Stimulated activated CD4-positive, alpha-beta T cell treated with anti-CD3 and anti-CD28 coated beads, TNF-alpha, amount 100 ng/mL, for 4 hours (primary cell): ENCODE measurements around the gene FCER1G.

ENCODE experiments used
- DNase-seq, 3 experiments: peaks; one replicate each; pipeline ENCODE4 v3.0.0-alpha.2; 2020; ENCODE audit warnings: low read depth in 3 of 3

The FCER1G gene

DNA sequence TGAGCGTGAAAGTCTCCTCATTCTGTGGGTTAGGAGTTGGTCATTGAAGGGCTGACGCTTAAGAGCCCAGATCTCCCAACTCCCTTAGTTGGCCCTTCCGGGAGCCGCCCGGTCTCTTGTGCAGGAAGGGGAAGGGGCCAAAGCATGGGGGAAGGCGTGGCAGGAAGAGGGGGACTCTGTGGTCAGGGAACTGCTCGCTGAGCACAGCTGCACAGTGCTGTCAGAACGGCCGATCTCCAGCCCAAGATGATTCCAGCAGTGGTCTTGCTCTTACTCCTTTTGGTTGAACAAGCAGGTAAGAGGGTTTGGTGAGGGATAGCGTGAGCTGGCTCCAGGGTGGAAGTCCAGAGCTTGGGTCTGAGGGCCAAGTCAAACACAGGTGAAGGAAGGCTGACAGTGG, at the start of gene FCER1G:
Gene FCER1G, plus strand, starts transcription at position 220 of the 400 bp plus-strand sequence. Its CDS starts 27 bp downstream, at position 247.
- no peak for DNase-seq

DNA sequence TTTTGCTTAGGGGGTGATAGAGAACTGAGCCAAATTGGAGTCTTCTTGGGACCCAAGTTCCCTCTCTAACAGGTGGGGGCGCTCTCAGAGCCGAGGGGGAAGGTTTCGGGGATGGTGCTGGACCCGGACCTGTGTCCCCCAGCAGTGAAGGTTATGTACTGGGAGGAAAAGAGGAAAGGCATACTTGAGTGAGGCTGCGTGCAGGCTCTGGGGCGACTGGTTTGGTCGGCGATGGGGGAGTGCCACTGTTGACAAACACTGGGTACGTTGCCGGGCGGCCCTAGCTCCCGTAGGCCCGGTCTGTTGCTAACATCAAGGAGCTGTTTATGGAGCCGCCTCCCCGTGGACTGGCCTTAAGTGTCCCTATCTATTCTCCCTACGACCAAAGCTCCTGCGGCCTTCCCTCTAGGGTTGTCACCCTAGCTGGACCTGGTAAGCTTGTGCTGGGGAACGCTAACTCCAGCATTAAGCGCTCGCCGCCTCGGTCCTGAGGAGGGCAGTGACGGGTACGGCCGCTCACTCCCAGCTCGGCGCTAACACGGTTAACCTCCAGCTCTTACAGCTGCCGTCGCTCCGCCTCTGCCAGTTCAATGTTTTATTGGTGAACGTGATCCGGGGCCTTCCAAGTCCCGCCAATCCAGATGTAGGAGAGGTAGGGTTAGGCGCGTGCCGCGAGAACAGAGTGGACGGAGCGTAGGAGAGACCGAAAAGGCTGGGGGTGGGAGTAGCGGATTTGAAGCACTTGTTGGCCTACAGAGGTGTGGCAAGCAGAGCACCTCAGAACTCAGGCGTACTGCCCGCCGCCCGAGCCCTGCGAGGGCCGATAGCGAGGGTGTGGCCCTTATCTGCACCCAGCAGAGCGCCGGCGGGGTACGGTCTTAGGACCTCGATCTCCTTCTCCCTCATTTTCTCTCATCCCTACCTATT, 49.1 kb upstream of the FCER1G start, which contains the start of gene PPOX:
Gene PPOX, plus strand, starts transcription at position 685 of the 927 bp plus-strand sequence. CDS start 422 bp downstream, outside the sequence.
- DNase-seq, result peak; percentile 65 to 82 (median 77)

DNA sequence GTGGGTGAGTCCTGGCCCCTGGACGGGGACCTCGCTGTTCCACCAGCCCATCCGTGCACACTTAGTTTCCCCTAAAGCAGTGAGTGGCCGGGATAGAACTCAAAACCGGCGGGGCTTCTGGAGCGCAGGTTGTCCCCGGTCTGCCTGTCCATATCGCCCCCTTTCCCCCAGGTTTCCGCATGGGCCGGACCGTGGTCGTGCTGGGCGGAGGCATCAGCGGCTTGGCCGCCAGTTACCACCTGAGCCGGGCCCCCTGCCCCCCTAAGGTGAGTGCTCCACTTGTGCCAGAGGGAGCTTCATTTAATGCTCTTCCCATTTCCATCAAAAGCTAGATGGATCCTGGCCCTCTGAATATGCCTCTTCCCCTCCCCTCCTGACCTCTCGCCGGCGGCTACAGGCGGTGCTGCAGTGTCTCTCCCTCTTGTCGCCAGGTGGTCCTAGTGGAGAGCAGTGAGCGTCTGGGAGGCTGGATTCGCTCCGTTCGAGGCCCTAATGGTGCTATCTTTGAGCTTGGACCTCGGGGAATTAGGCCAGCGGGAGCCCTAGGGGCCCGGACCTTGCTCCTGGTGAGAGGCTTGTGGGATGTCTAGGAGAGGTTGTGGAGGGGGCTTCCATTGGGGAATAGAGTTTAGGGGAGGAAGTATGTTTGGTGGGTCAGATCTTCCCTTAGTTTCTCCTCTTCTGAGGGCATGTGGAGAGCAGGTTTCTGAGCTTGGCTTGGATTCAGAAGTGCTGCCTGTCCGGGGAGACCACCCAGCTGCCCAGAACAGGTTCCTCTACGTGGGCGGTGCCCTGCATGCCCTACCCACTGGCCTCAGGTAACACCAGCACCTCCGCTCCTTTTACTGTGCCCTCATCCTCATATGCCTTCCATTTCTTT, 48.2 kb upstream of the FCER1G start:
- DNase-seq, result no peak

DNA sequence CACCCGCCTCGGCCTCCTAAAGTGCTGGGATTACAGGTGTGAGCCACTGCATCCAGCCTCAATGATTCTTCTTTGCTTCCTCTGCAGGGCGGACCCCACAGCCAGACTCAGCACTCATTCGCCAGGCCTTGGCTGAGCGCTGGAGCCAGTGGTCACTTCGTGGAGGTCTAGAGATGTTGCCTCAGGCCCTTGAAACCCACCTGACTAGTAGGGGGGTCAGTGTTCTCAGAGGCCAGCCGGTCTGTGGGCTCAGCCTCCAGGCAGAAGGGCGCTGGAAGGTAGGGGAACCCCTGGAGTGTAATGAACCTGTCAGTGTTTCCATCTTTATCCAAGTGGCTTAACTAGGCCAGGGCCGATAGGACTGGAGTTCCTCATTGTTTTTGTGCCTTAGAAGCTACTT, 46.2 kb upstream of the FCER1G start:
- no peak for DNase-seq

DNA sequence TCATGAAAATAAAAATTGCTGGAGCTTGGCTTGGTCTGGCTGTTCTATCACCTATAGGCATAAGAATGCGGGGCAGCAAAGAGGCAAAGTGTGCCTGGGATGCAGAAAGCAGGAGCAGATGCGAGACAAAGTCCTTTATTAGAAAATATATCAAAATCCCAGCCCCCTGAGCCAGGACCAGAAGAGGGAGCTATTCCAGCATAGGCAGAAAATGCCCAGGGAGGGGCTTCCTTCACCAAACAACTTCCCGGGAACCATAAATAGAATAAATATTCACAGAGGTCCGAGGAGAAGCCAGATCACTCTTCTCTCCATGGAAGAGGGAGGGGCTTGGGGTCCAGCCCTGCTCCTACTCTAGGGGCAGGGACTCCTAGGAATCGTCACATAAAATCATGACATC, 43.9 kb upstream of the FCER1G start:
- DNase-seq, result no peak

DNA sequence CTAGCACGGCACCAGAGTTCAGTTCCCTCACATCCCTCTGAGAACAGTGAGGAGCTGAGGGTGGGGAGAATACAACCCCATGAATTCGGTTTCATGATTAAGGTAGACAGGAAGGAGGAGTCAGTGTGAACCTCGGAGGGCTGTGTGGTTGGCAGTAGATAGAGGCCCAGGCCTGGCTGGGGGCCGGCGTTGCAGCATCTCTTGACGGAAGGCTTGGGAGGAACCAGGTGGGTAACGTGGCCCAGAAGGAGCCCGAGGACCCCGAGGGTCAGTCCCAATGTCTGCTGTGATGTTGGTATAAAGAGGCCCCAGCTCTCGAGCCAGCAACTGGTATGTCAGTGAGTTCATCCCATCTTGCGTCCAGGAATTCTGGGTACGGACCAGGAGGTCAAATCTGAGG, 43.4 kb upstream of the FCER1G start:
- DNase-seq, result no peak

DNA sequence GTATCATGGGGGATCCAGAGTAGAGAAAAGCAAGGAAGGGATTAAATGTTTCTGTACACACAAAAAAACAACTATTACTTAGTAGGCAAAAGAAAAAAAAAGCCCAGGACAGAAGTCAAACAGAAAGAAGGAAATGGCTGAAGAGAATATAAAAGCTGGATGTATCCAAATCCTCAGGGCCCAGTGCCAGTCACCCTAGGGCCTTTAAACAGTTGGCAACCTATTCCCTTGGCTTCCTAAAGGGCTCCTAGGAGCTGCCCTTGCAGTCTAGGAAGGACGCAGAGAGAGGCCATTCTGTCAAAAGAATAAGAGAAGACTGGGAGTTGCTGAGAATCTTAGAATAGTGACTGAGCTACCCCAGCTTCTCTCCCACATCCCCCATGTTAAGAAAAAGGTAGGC, 42.7 kb upstream of the FCER1G start:
- DNase-seq, result no peak

DNA sequence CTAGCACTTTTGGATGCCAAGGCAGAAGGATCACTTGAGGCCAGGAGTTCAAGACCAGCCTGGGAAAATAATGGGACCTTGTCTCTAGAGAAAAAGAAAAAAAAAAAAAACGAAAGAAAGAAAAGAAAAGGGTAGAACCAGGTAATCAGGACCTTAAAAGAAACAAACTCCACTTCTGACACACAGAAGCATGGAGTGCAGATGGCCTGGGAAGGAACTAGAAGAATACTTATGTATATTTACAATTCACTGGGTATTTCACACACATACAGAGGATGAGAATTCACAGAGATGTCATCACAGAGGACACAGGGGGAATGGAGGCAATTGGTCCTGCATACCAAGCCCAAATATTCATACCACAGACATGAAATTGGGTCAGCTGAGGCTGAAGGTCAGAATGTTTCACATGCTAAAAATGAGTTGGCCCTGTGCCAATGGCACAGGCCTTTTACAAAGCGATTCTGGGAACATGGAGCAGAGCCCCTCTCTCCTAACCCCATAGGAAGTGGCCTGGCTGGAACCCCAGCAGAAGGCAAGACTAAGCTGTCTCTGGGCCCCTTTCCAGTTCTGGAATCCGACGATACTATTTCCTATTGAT, 42.2 kb upstream of the FCER1G start:
- DNase-seq, result no peak

DNA sequence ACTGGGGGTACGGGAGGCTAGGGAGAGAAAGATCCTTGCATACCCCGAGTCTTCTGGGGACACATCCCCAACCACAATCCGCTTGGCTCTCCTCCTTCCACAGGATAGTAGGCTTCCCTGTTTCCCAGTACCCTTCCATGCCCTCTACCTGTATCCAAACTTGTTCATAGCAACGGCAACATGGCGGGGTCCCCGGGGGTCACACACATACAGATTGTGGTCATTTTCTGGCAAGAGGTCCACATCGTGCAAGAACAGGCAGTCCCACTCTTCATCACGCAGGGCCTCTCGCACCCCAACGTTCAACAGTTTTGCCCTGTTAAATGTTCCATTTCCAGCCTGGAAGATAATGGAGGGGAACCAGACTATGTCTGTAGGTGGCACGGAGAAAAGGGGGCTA, 41.4 kb upstream of the FCER1G start:
- no peak for DNase-seq

DNA sequence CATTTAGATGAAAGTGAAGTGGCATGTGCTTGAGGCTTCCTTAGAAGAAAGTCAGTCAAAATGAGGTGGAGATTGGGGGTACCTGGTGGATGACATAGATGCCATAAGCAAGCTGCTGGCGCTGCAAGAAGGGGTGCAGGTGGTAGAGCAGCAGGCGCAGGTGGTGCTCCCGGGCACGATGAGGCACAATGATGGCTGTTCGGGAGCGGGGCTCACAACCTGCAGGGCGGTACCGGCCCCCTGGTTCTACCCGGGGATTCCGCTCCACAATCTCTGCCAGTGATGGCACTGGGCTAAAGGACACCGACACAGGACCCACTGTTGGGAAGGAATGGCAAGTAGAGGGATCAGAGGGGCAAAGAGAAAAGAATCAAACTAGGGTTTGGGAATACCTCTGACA, 40.2 kb upstream of the FCER1G start:
- DNase-seq, result no peak

DNA sequence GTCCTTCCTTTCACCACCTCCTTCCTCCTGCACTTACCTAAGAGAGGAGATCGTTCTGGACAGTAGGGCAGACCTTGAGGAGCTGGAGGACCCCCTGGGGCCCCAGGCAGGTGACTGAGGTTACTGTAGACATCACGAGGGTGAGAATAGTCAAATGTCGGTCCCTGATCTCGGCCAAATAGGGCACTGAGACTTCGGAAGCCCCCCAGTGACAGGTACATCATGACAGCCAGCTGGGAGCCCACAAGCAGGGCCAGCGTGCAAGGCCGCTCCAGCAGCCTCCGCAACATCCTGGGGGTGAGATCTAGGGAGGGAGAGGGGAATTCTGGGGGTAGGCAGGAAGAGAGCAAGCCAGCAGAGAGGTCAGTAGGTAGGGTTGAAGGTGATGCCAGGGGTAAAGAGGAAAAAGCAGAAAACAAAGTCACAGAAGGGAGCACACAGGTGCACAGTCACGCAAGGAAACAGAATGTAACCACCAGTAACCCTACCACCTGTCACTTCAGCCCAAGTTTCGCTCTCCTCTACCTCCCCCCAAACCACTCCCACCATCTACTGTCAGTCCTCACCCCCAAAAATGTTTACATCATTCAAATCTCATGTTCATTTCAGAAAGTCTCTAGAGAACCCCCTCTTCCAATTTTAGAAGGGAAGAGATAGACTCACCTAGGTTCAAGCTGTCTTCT, 39.2 kb upstream of the FCER1G start:
- no peak for DNase-seq

DNA sequence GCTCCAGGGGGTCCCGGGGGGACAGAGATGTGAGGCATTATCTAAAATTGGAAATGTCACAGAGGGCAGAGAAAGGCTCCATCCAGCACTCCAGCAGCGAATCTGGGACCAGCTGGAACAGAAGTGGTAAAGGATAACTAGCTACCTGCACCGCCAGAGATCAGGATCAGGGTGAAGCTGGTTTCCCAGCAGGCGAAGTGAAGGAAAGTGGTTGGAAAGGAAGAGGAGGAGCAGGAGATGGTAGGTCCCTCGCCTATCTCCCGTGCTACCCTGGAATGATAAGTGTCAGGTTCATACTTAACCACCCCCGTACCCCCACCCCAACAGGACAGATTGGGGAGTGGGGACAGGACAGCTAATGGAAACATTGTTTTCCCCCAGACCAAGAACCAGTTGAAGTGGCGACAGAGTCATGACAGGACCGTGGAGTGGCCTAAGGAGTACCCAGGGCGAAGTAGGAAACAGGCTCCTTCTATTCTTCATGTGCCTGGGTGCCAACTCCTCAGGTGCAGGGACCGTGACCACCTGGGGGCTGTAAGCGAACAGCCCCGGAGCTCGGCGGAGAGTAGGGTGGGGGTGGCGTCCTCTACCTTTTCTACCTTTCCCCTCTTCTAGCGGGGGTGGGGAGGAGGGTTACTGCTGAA, 38.5 kb upstream of the FCER1G start:
- no peak for DNase-seq

DNA sequence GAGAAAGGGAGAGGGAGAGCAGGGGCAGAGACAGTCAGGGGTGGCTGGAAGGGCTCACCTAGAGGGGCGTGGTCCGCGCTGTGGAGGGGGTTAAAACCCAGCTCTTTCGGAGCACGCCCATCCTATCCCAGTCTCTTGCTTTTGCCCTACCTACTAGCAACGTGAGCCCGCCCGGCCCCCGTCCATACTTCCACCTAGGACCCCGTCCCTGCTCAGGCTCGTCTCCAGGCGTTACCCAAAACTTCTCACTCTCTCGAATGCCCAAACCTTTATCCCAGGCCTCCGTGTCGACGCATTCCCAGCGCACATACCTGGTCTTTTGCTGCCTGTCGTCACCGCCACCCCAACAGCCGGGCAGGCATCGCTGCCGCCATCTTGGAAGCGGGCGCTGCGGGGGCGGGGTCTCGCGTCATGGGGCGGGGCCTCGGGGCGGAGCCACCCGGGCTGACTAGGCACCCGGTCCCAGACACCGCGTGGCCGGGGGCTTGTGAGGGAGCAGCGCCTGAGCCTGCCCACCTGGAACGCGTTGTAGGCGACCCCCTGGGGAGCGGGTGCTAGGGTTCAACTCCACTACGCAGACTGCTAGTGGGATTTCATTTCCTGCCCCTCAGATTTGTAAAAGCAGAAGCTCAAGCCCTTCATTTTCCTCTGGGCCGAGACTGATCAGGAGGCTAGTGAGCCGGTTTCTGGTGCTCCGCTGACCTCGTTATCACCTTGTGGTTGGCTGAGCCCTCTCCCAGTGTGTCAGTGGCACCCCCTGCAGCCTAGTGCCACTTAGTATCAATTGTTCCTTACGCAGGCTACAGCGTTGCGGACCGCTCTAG, 37.8 kb upstream of the FCER1G start, which contains the start of gene B4GALT3:
Gene B4GALT3, minus strand, starts transcription at position 396 of the 824 bp plus-strand sequence. CDS start 1,447 bp downstream, outside the sequence.
- DNase-seq, result peak; percentile 92 to 99 (median 94)

DNA sequence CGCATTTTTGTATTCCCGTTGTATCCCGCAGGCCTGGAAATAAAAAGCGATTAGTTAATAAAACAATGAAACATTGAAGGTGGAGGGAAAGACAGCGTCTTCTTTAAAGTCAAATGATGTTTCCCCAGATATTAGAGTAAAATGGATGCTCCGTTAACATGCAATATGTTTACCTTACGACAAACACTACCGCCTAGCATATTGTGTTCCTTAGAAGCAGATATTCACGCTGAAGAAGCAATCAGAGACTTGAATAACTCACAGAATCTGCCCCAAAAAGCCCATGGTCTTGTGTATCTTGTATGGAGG, 37.2 kb upstream of the FCER1G start:
- no peak for DNase-seq

DNA sequence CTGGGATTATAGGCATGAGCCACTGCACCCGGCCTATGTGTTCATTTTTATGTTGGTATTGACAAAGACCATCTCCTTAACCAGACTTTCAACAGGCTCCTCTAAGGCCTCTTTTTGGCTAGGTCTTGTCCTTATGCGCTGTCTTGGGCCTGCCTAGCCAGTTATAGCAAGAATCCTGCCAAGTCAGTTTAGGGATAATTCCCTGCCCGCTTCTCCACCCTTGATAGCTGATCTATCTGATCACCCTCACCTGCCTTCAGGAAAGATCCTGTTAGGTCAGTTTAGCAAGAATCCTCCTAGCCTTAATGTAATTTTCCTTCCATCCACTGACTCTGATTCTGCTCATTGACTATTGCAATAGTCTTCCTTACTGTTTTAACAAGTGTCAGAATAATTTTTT, 35.4 kb upstream of the FCER1G start:
- no peak for DNase-seq

DNA sequence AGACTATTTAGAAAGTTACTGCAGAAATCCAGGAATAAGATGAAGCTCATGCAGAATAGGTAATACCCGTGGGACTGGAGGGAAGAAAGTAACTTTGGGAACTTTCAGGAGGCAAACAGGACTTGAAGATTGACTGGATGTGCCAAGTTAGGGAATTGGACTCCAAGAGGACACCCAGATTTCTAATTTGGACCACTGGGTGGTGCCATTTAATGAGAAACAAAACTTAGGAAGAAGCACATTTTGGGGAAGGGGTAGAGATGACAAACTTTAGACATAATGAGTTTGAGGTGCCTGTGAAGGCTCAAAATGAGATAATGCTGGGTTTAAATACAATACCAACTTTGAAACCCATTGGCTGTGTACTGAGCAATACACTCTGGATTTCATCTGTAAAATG, 34.5 kb upstream of the FCER1G start:
- DNase-seq, result no peak

DNA sequence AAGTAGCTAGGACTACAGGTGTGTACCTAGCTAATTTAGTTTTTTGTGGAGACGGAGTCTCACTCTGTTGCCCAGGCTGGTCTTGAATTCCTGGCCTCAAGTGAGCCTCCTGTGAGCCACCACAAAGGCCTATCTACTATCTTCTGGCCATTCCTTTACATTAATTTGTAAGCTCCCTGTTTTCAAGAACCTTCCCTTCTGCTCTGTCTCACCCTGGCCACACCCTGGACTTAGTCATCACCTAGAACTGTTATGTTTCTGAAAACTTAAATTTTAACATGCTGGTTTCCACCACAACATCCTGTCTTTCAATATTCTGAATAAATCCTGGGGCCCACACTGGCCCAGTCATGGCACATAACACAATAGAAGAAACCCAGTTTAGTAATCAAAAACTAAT, 32.9 kb upstream of the FCER1G start:
- peak in 2 of 3 experiments; percentile 18 to 42 for DNase-seq

DNA sequence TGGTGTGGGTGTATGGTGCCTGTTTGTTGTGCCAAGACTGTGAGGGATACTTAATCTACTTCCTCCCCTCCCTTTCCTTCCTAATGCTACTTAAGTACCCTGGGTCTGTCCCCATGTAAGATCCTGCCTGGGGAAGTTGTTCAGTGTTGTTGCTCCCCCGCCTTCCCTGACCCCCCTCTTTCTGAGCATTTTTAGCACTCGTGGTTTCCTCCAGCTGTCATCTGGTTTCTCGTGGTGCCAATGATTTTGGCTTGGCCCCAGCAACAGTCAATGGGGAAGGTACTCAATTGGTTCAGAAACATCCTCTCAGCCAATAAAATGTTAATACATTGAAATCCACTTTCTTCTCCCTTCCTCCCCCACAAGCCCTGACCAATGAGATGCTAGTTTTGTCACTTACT, 29.8 kb upstream of the FCER1G start:
- peak in 1 of 3 experiments; percentile 62 for DNase-seq

DNA sequence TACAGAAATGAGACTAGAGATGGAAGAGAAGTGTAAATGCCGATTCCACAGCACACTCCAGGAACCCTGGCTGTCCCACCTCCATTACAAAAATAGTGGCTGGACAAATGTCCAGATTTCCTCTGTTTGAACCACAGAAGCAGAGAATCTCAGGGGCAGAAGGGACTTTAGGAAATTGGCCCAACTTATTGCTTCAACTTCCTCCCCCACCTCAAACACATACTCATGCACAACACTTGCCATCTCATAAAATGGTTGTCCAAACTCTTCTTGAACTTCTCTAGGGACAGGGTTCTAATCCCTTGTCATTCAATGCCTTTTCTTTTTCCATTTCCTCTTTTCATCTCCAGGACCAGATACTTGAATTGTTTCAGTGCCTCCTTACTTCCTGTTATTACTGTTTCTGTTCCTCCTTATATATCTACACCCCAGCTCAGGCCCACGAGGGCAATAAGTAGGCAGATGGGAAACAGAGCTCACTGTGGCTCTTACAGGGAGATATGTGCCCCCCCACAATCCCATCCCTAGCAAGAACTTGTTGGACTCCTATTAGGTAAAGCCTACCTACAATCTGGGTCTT, 29.3 kb upstream of the FCER1G start:
- no peak for DNase-seq

DNA sequence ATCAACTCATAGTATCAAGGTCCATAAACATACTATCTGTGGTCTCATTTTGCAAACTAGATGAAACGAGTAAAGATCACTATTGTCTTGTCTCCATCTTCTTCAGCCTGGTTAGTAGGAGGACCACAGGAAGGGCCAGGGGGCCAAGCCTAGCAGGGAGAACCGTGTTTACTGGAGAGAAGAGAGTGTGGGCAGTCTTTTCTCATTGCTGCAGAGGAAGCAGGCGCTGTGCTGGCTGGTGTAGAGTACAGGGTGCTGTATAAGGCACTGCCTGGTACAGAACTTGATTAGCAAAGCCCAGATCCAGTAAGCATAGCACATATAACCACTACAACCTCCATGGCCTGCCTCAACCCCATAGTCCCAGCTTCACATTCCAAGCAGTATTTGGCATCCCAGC, 27.8 kb upstream of the FCER1G start:
- DNase-seq, result no peak
